IPS-11a (cell line): ENCODE data around the gene KCNIP4.

ENCODE experiments used
- H3K4me3 ChIP-seq: one replicate; pipeline ENCODE4 v1.5.1; 2013; ENCODE audit warnings: low read depth, low read length, control low read depth

Gene KCNIP4

GRCh38 chr4:20698382-20698781 is 1250.2 kb downstream of the KCNIP4 start:
- no peak overlapping the region for H3K4me3 ChIP-seq

- no peak overlapping the region for H3K4me3 ChIP-seq
These were observed 1251.8 kb downstream of the KCNIP4 start for GRCh38 chr4:20696815-20697214.

- H3K4me3 ChIP-seq: no peak overlapping the region
These were observed 1260.7 kb downstream of the KCNIP4 start for GRCh38 chr4:20687864-20688263.

- H3K4me3 ChIP-seq: no peak overlapping the region
These were observed 1263.5 kb downstream of the KCNIP4 start for GRCh38 chr4:20684852-20685763.

GRCh38 chr4:20683766-20684165 is 1264.8 kb downstream of the KCNIP4 start:
- no peak overlapping the region for H3K4me3 ChIP-seq

- H3K4me3 ChIP-seq: no peak overlapping the region
These were observed 1265.7 kb downstream of the KCNIP4 start for GRCh38 chr4:20682853-20683252.

- no peak overlapping the region for H3K4me3 ChIP-seq
These were observed 1267.3 kb downstream of the KCNIP4 start for GRCh38 chr4:20681271-20681670.

GRCh38 chr4:20680736-20681135 is 1267.8 kb downstream of the KCNIP4 start:
- no peak overlapping the region for H3K4me3 ChIP-seq

- no peak overlapping the region for H3K4me3 ChIP-seq
These were observed 1268.6 kb downstream of the KCNIP4 start for GRCh38 chr4:20679951-20680350.
